Suprapubic skin (tissue), 4 donors: Measurements from ENCODE around the gene TEAD4. TPM values are rescaled to one million over a fixed set of nuclear protein-coding genes. Genes with fewer than 3 reads are reported as not detected.

Source experiments
- DNase-seq, 2 donors: peaks; one replicate each; pipeline ENCODE4 v3.0.0-alpha.2; 2019; ENCODE audit warnings: low spot score in 2 of 2
- H3K27ac ChIP-seq: fragments of 200-600 bp; sonication (generic); one replicate; pipeline ENCODE4 v1.5.1; 2019
- H3K27me3 ChIP-seq: fragments of 200-600 bp; sonication (generic); one replicate; pipeline ENCODE4 v1.5.1; 2019
- H3K36me3 ChIP-seq: fragments of 200-600 bp; sonication (generic); one replicate; pipeline ENCODE4 v1.5.1; 2019
- H3K4me1 ChIP-seq: fragments of 200-600 bp; sonication (generic); one replicate; pipeline ENCODE4 v1.5.1; 2019
- H3K4me3 ChIP-seq: fragments of 200-600 bp; sonication (generic); one replicate; pipeline ENCODE4 v1.5.1; 2019; ENCODE audit warnings: mild to moderate bottlenecking
- H3K9me3 ChIP-seq: fragments of 200-600 bp; sonication (generic); one replicate; pipeline ENCODE4 v1.5.1; 2019
- CTCF ChIP-seq, 2 donors: fragments of 200-600 bp in 1 of 2; fragments of 450-650 bp in 1 of 2; sonication (generic) in 1 of 2; IDR thresholded peaks; one replicate each; pipeline ENCODE4 v1.5.1; 2016 to 2019; ENCODE audit warnings: antibody characterized with exemption in 2 of 2, mild to moderate bottlenecking in 1 of 2, moderate library complexity in 1 of 2
- EP300 ChIP-seq: sonication (generic); formaldehyde crosslinking; IDR thresholded peaks from one replicate; pipeline ENCODE4 v1.6.1; 2017; ENCODE audit warnings: antibody characterized with exemption
- POLR2A ChIP-seq, 2 donors: fragments of 450-650 bp; IDR thresholded peaks; one replicate each; pipeline ENCODE4 v1.6.1; 2017; ENCODE audit warnings: antibody characterized with exemption in 2 of 2, mild to moderate bottlenecking in 2 of 2, moderate library complexity in 2 of 2
- POLR2AphosphoS5 ChIP-seq, 3 donors: sonication (generic); formaldehyde crosslinking; IDR thresholded peaks; one replicate each; pipeline ENCODE4 v1.6.1; 2017; ENCODE audit warnings: antibody characterized with exemption in 3 of 3
- WGBS: methylation state at CpG from one replicate; pipeline ENCODE4 v1.1.5; 2018; 5-methylcytosine and 5-hydroxymethylcytosine counted together
- total RNA-seq, 4 donors: library from RNA; depleted of rRNA; stranded (reverse); fragments of >200 nt; gene quantifications; one replicate each; pipeline ENCODE4 v1.1.0, GENCODE V29; 2016

Gene TEAD4
- total RNA-seq, 4 donors from 2014 or later: 13.0 to 28.4 (median 17.2) TPM

- peak overlapping the region; percentile 14 for H3K27ac ChIP-seq
- TF ChIP-seq POLR2AphosphoS5 (IDR thresholded peaks at IDR 0.05): no peak
- TF ChIP-seq POLR2A (IDR thresholded peaks at IDR 0.05): no peak
- no peak for TF ChIP-seq CTCF (IDR thresholded peaks at IDR 0.05)
- no peak for TF ChIP-seq EP300
- H3K4me3 ChIP-seq: no peak overlapping the region
- DNase-seq: no peak
- WGBS: 68% methylated on average over 6 of the region's 6 CpGs
- H3K36me3 ChIP-seq: peaks cover 2% of the 10 kb centered on the region
- H3K4me1 ChIP-seq: peaks cover 50% of the 10 kb centered on the region
- H3K27me3 ChIP-seq: no peaks in the 10 kb centered on the region
- H3K9me3 ChIP-seq: no peaks in the 10 kb centered on the region
Measured at GRCh38 chr12:3083241-3083920, 124.2 kb downstream of the TEAD4 start.

- no peak for DNase-seq
- Histone ChIP-seq H3K36me3 (peaks cover 2% of the 10 kb centered on the region), H3K9me3 (no peaks in the 10 kb centered on the region), H3K4me3 (no peak overlapping the region), H3K27ac (peak overlapping the region; percentile 14), H3K27me3 (no peaks in the 10 kb centered on the region), H3K4me1 (peaks cover 52% of the 10 kb centered on the region)
- no peak for TF ChIP-seq POLR2A (IDR thresholded peaks at IDR 0.05)
- no peak for TF ChIP-seq CTCF (IDR thresholded peaks at IDR 0.05)
- no peak for TF ChIP-seq POLR2AphosphoS5 (IDR thresholded peaks at IDR 0.05)
- no peak for TF ChIP-seq EP300
- 85% methylated on average over 5 of the region's 5 CpGs for WGBS
Measured at GRCh38 chr12:3083921-3084347, 124.7 kb downstream of the TEAD4 start.

- H3K9me3 ChIP-seq: no peaks in the 10 kb centered on the region
- no peak overlapping the region for H3K4me3 ChIP-seq
- H3K27ac ChIP-seq: no peak overlapping the region
- no peaks in the 10 kb centered on the region for H3K27me3 ChIP-seq
- 91% methylated on average over 11 of the region's 12 CpGs for WGBS
- H3K36me3 ChIP-seq: peaks cover 2% of the 10 kb centered on the region
- TF ChIP-seq CTCF (IDR thresholded peaks at IDR 0.05) (no peak), EP300 (no peak), POLR2AphosphoS5 (IDR thresholded peaks at IDR 0.05) (no peak), POLR2A (IDR thresholded peaks at IDR 0.05) (no peak)
- DNase-seq: no peak
- H3K4me1 ChIP-seq: peaks cover 52% of the 10 kb centered on the region
Measured at GRCh38 chr12:3084742-3085141, 125.5 kb downstream of the TEAD4 start.

GRCh38 chr12:3085341-3086139 lies 126.3 kb downstream of the TEAD4 start:
- Histone ChIP-seq H3K27ac (peak overlapping the region; percentile 18), H3K4me3 (no peak overlapping the region), H3K4me1 (peaks cover 52% of the 10 kb centered on the region), H3K9me3 (no peaks in the 10 kb centered on the region), H3K27me3 (no peaks in the 10 kb centered on the region), H3K36me3 (peaks cover 2% of the 10 kb centered on the region)
- WGBS: 64% methylated on average over 18 of the region's 19 CpGs
- DNase-seq: no peak
- TF ChIP-seq EP300 (no peak), POLR2A (IDR thresholded peaks at IDR 0.05) (no peak), CTCF (IDR thresholded peaks at IDR 0.05) (no peak), POLR2AphosphoS5 (IDR thresholded peaks at IDR 0.05) (no peak)

- peaks cover 49% of the 10 kb centered on the region for H3K4me1 ChIP-seq
- H3K27me3 ChIP-seq: no peaks in the 10 kb centered on the region
- no peaks in the 10 kb centered on the region for H3K9me3 ChIP-seq
- DNase-seq: no peak
- H3K27ac ChIP-seq: peak overlapping the region; percentile 18
- 47% methylated on average over 4 of the region's 4 CpGs for WGBS
- H3K4me3 ChIP-seq: no peak overlapping the region
- TF ChIP-seq POLR2AphosphoS5 (IDR thresholded peaks at IDR 0.05): no peak
- no peak for TF ChIP-seq EP300
- TF ChIP-seq CTCF (IDR thresholded peaks at IDR 0.05): no peak
- no peak for TF ChIP-seq POLR2A (IDR thresholded peaks at IDR 0.05)
- H3K36me3 ChIP-seq: peaks cover 2% of the 10 kb centered on the region
Measured at GRCh38 chr12:3086211-3086610, 127.0 kb downstream of the TEAD4 start.
